DMS53 treated with DMSO at 0.1 percent for 48 hours (cell line): Measurements from ENCODE around the gene GALE.
"Not testable (repeated sequence)": the region's sequence is repeated elsewhere in the genome, so short reads cannot be mapped to it uniquely, and the experiment has no call there.

Experiments used
- DNase-seq: peaks from one replicate; lab custom pipeline; 2025; ENCODE audit not compliant: unreplicated experiment; lab: John Stamatoyannopoulos, UW

The GALE gene

GRCh38 chr1:23800400-23801337 lies at the start of gene GALE:
Gene GALE (minus strand): TSS chr1:23800754. CDS start chr1:23799007, 1,747 bp downstream.
- DNase-seq = peak; percentile 86

GRCh38 chr1:23848673-23849616 lies 48.4 kb upstream of the GALE start:
- DNase-seq = no peak

GRCh38 chr1:23847482-23848095 lies 47.0 kb upstream of the GALE start:
- not testable (repeated sequence) for DNase-seq

GRCh38 chr1:23845163-23845562 lies 44.6 kb upstream of the GALE start:
- no peak for DNase-seq

- DNase-seq = no peak
Measured at GRCh38 chr1:23843644-23844043, 43.1 kb upstream of the GALE start.

- DNase-seq = peak; percentile 41
Measured at GRCh38 chr1:23838401-23838866, 37.9 kb upstream of the GALE start.

GRCh38 chr1:23837908-23838307 lies 37.4 kb upstream of the GALE start:
- no peak for DNase-seq

- no peak for DNase-seq
Measured at GRCh38 chr1:23836037-23836436, 35.5 kb upstream of the GALE start.

GRCh38 chr1:23834156-23834555 lies 33.6 kb upstream of the GALE start:
- not testable (repeated sequence) for DNase-seq

- DNase-seq = no peak
Measured at GRCh38 chr1:23827717-23828116, 27.2 kb upstream of the GALE start.

GRCh38 chr1:23826590-23826989 lies 26.0 kb upstream of the GALE start:
- not testable (repeated sequence) for DNase-seq

GRCh38 chr1:23825762-23826522 lies 25.4 kb upstream of the GALE start:
- DNase-seq = no peak

GRCh38 chr1:23825076-23825761 lies 24.7 kb upstream of the GALE start, which contains the start of gene HMGCL:
Gene HMGCL (minus strand): TSS chr1:23825429. CDS start chr1:23825415, 14 bp downstream.
- peak; percentile 84 for DNase-seq

GRCh38 chr1:23824711-23825075 lies 24.1 kb upstream of the GALE start:
- DNase-seq = no peak

GRCh38 chr1:23823767-23824166 lies 23.2 kb upstream of the GALE start:
- no peak for DNase-seq

GRCh38 chr1:23817633-23818032 lies 17.1 kb upstream of the GALE start:
- no peak for DNase-seq

GRCh38 chr1:23816906-23817305 lies 16.4 kb upstream of the GALE start:
- DNase-seq = no peak

GRCh38 chr1:23816361-23816760 lies 15.8 kb upstream of the GALE start:
- no peak for DNase-seq

- DNase-seq = no peak
Measured at GRCh38 chr1:23814016-23814415, 13.5 kb upstream of the GALE start.
